Neural cell (in vitro differentiated cells): ENCODE data around the gene PLCB1.
"Not testable (repeated sequence)": the region's sequence is repeated elsewhere in the genome, so short reads cannot be mapped to it uniquely, and the experiment has no call there.

Experiments used
- EP300 ChIP-seq: fragments of 450-650 bp; conservative IDR thresholded peaks from 2 replicates; pipeline ENCODE4 v1.6.1; 2014; ENCODE audit warnings: antibody characterized with exemption, mild to moderate bottlenecking, moderate library complexity; ENCODE audit not compliant: poor library complexity, severe bottlenecking
- EZH2 ChIP-seq: fragments of 200-600, 300-800 bp; shearing (Covaris generic), sonication (generic); IDR thresholded peaks from 2 replicates; pipeline ENCODE4 v1.6.1; 2014; ENCODE audit warnings: antibody characterized with exemption, low read length, borderline replicate concordance, mild to moderate bottlenecking; ENCODE audit not compliant: insufficient read depth, poor library complexity, severe bottlenecking
- POLR2AphosphoS5 ChIP-seq: IDR thresholded peaks from 2 replicates; pipeline ENCODE4 v1.6.1; 2012
- RAD21 ChIP-seq: fragments of 450-650 bp; conservative IDR thresholded peaks from 2 replicates; pipeline ENCODE4 v1.6.1; 2014; ENCODE audit warnings: antibody characterized with exemption, mild to moderate bottlenecking, moderate library complexity
- TF ChIP-seq, protein P1 (sequence below): fragments of 450-650 bp; IDR thresholded peaks from 2 replicates; pipeline ENCODE4 v1.5.1; 2014; ENCODE audit warnings: antibody characterized with exemption, mild to moderate bottlenecking, moderate library complexity; ENCODE audit not compliant: poor library complexity, severe bottlenecking
- TF ChIP-seq, protein P2 (sequence below): IDR thresholded peaks from 2 replicates; pipeline ENCODE4 v1.6.1; 2012; ENCODE audit warnings: borderline replicate concordance

DNA sequence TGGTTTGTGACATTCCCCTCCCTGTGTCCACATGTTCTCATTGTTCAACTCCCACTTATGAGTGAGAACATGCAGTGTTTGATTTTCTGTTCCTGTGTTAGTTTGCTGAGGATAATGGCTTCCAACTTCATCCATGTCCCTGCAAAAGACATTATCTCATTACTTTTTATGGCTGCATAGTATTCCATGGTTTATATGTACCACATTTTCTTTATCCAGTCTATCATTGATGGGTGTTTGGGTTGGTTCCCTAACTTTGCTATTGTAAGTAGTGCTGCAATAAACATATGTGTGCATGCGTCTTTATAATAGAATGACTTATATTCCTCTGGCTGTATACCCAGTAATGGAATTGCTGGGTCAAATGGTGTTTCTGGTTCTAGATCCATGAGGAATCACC, 247.1 kb downstream of the PLCB1 start:
- TF ChIP-seq EP300, POLR2AphosphoS5, EZH2, RAD21: not testable (repeated sequence)
- TF ChIP-seq, protein P1, sequence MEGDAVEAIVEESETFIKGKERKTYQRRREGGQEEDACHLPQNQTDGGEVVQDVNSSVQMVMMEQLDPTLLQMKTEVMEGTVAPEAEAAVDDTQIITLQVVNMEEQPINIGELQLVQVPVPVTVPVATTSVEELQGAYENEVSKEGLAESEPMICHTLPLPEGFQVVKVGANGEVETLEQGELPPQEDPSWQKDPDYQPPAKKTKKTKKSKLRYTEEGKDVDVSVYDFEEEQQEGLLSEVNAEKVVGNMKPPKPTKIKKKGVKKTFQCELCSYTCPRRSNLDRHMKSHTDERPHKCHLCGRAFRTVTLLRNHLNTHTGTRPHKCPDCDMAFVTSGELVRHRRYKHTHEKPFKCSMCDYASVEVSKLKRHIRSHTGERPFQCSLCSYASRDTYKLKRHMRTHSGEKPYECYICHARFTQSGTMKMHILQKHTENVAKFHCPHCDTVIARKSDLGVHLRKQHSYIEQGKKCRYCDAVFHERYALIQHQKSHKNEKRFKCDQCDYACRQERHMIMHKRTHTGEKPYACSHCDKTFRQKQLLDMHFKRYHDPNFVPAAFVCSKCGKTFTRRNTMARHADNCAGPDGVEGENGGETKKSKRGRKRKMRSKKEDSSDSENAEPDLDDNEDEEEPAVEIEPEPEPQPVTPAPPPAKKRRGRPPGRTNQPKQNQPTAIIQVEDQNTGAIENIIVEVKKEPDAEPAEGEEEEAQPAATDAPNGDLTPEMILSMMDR = not testable (repeated sequence)
- TF ChIP-seq, protein P2, sequence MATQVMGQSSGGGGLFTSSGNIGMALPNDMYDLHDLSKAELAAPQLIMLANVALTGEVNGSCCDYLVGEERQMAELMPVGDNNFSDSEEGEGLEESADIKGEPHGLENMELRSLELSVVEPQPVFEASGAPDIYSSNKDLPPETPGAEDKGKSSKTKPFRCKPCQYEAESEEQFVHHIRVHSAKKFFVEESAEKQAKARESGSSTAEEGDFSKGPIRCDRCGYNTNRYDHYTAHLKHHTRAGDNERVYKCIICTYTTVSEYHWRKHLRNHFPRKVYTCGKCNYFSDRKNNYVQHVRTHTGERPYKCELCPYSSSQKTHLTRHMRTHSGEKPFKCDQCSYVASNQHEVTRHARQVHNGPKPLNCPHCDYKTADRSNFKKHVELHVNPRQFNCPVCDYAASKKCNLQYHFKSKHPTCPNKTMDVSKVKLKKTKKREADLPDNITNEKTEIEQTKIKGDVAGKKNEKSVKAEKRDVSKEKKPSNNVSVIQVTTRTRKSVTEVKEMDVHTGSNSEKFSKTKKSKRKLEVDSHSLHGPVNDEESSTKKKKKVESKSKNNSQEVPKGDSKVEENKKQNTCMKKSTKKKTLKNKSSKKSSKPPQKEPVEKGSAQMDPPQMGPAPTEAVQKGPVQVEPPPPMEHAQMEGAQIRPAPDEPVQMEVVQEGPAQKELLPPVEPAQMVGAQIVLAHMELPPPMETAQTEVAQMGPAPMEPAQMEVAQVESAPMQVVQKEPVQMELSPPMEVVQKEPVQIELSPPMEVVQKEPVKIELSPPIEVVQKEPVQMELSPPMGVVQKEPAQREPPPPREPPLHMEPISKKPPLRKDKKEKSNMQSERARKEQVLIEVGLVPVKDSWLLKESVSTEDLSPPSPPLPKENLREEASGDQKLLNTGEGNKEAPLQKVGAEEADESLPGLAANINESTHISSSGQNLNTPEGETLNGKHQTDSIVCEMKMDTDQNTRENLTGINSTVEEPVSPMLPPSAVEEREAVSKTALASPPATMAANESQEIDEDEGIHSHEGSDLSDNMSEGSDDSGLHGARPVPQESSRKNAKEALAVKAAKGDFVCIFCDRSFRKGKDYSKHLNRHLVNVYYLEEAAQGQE = not testable (repeated sequence)
